Activated T-helper 17 cell treated with anti-CD3 and anti-CD28 coated beads, Interleukin-2, amount 50 U/mL, for 72 hours (primary cell): Measurements from ENCODE around the gene PCF11. TPM values are rescaled to one million over a fixed set of nuclear protein-coding genes. Genes with fewer than 3 reads are reported as not detected.
"Not testable (repeated sequence)": the region's sequence is repeated elsewhere in the genome, so short reads cannot be mapped to it uniquely, and the experiment has no call there.

Experiments used
- ATAC-seq: fragments of 150-1000 bp; cut with Tn5 transposase; replicated peaks from 2 replicates; pipeline ENCODE4 v1.10.0; 2021; ENCODE audit warnings: mild to moderate bottlenecking, moderate library complexity
- H3K27ac Mint-ChIP-seq: one replicate; pipeline ENCODE4 v1.8.0; 2022; ENCODE audit warnings: mixed read lengths
- H3K27me3 Mint-ChIP-seq: one replicate; pipeline ENCODE4 v1.8.0; 2022; ENCODE audit warnings: mixed read lengths
- H3K36me3 Mint-ChIP-seq: one replicate; pipeline ENCODE4 v1.8.0; 2022; ENCODE audit warnings: low read depth, mild to moderate bottlenecking, mixed read lengths
- H3K4me1 Mint-ChIP-seq: one replicate; pipeline ENCODE4 v1.8.0; 2022; ENCODE audit warnings: mixed read lengths
- H3K4me3 Mint-ChIP-seq: one replicate; pipeline ENCODE4 v1.8.0; 2022; ENCODE audit warnings: mild to moderate bottlenecking, mixed read lengths
- H3K9me3 Mint-ChIP-seq: one replicate; pipeline ENCODE4 v1.8.0; 2022; ENCODE audit warnings: mixed read lengths
- total RNA-seq, 2 donors: library from RNA; stranded (reverse); gene quantifications; one replicate each; pipeline ENCODE4 v1.2.3, GENCODE V29; 2022

Gene PCF11
- total RNA-seq = 10 to 100 TPM; 50.1 to 84.8 TPM

GRCh38 chr11:83156996-83157593 is at the start of gene PCF11:
Gene PCF11 (plus strand): TSS chr11:83157131. CDS start chr11:83157440, 309 bp downstream.
- Mint-ChIP-seq H3K4me3 (peak within 1 kb of the TSS; percentile 98), H3K4me1 (peaks cover 22% of the 10 kb centered on the region), H3K27me3 (no peaks in the 10 kb centered on the region), H3K27ac (peak within 1 kb of the TSS; percentile 99), H3K36me3 (peaks cover 57% of the 10 kb centered on the region), H3K9me3 (no peaks in the 10 kb centered on the region)
- peak; percentile 10 for ATAC-seq

- Mint-ChIP-seq H3K36me3 (no peaks in the 10 kb centered on the region), H3K4me3 (no peak overlapping the region), H3K27me3 (peaks cover 3% of the 10 kb centered on the region), H3K4me1 (peaks cover 5% of the 10 kb centered on the region), H3K27ac (no peak overlapping the region), H3K9me3 (no peaks in the 10 kb centered on the region)
- no peak for ATAC-seq
Observed at GRCh38 chr11:83112886-83113285, 44.0 kb upstream of the PCF11 start.

- H3K9me3 Mint-ChIP-seq = no peaks in the 10 kb centered on the region
- peaks cover 3% of the 10 kb centered on the region for H3K27me3 Mint-ChIP-seq
- peaks cover 5% of the 10 kb centered on the region for H3K4me1 Mint-ChIP-seq
- H3K27ac Mint-ChIP-seq = no peak overlapping the region
- ATAC-seq = no peak
- no peaks in the 10 kb centered on the region for H3K36me3 Mint-ChIP-seq
- no peak overlapping the region for H3K4me3 Mint-ChIP-seq
Observed at GRCh38 chr11:83115026-83115425, 41.9 kb upstream of the PCF11 start.

GRCh38 chr11:83115551-83115950 is 41.4 kb upstream of the PCF11 start:
- no peak overlapping the region for H3K27ac Mint-ChIP-seq
- ATAC-seq = no peak
- H3K4me3 Mint-ChIP-seq = peak overlapping the region; percentile 25

GRCh38 chr11:83116015-83116641 is 40.8 kb upstream of the PCF11 start:
- Mint-ChIP-seq H3K27ac (no peak overlapping the region), H3K36me3 (no peaks in the 10 kb centered on the region), H3K4me1 (peaks cover 5% of the 10 kb centered on the region), H3K4me3 (peak overlapping the region; percentile 25), H3K9me3 (no peaks in the 10 kb centered on the region), H3K27me3 (peaks cover 3% of the 10 kb centered on the region)
- no peak for ATAC-seq

More at GRCh38 chr11:83115551-83115950, 41.4 kb upstream of the PCF11 start:
- Mint-ChIP-seq H3K9me3 (no peaks in the 10 kb centered on the region), H3K36me3 (no peaks in the 10 kb centered on the region), H3K4me1 (peaks cover 5% of the 10 kb centered on the region), H3K27me3 (peaks cover 3% of the 10 kb centered on the region)

- Mint-ChIP-seq H3K27me3 (no peaks in the 10 kb centered on the region), H3K4me3 (no peak overlapping the region), H3K36me3 (no peaks in the 10 kb centered on the region), H3K9me3 (no peaks in the 10 kb centered on the region), H3K4me1 (peaks cover 5% of the 10 kb centered on the region), H3K27ac (no peak overlapping the region)
- no peak for ATAC-seq
Observed at GRCh38 chr11:83118814-83119213, 38.1 kb upstream of the PCF11 start.

- Mint-ChIP-seq H3K4me1 (peaks cover 5% of the 10 kb centered on the region), H3K27ac (no peak overlapping the region), H3K9me3 (no peaks in the 10 kb centered on the region), H3K27me3 (no peaks in the 10 kb centered on the region), H3K4me3 (no peak overlapping the region), H3K36me3 (no peaks in the 10 kb centered on the region)
- ATAC-seq = no peak
Observed at GRCh38 chr11:83119216-83119615, 37.7 kb upstream of the PCF11 start.

GRCh38 chr11:83120327-83120726 is 36.6 kb upstream of the PCF11 start:
- H3K9me3 Mint-ChIP-seq = no peaks in the 10 kb centered on the region
- peaks cover 5% of the 10 kb centered on the region for H3K4me1 Mint-ChIP-seq

GRCh38 chr11:83122050-83122449 is 34.9 kb upstream of the PCF11 start:
- H3K27me3 Mint-ChIP-seq = no peaks in the 10 kb centered on the region
- no peaks in the 10 kb centered on the region for H3K9me3 Mint-ChIP-seq
- no peak overlapping the region for H3K4me3 Mint-ChIP-seq
- H3K4me1 Mint-ChIP-seq = no peaks in the 10 kb centered on the region
- H3K36me3 Mint-ChIP-seq = no peaks in the 10 kb centered on the region
- ATAC-seq = no peak
- H3K27ac Mint-ChIP-seq = peak overlapping the region; percentile 21

More at GRCh38 chr11:83120327-83120726, 36.6 kb upstream of the PCF11 start:
- H3K27me3 Mint-ChIP-seq = no peaks in the 10 kb centered on the region
- H3K27ac Mint-ChIP-seq = no peak overlapping the region
- no peaks in the 10 kb centered on the region for H3K36me3 Mint-ChIP-seq
- no peak for ATAC-seq
- no peak overlapping the region for H3K4me3 Mint-ChIP-seq

GRCh38 chr11:83122766-83123165 is 34.2 kb upstream of the PCF11 start:
- ATAC-seq = no peak
- Mint-ChIP-seq H3K9me3 (no peaks in the 10 kb centered on the region), H3K4me1 (no peaks in the 10 kb centered on the region), H3K27me3 (no peaks in the 10 kb centered on the region), H3K36me3 (no peaks in the 10 kb centered on the region), H3K27ac (peak overlapping the region; percentile 21), H3K4me3 (no peak overlapping the region)

- Mint-ChIP-seq H3K27ac (no peak overlapping the region), H3K4me3 (no peak overlapping the region), H3K4me1 (no peaks in the 10 kb centered on the region), H3K27me3 (no peaks in the 10 kb centered on the region), H3K9me3 (no peaks in the 10 kb centered on the region), H3K36me3 (no peaks in the 10 kb centered on the region)
- ATAC-seq = no peak
Observed at GRCh38 chr11:83124636-83125424, 32.1 kb upstream of the PCF11 start.

GRCh38 chr11:83125577-83125976 is 31.4 kb upstream of the PCF11 start:
- no peak overlapping the region for H3K27ac Mint-ChIP-seq
- no peak for ATAC-seq
- no peaks in the 10 kb centered on the region for H3K36me3 Mint-ChIP-seq

GRCh38 chr11:83127310-83127637 is 29.7 kb upstream of the PCF11 start:
- no peaks in the 10 kb centered on the region for H3K4me1 Mint-ChIP-seq
- no peaks in the 10 kb centered on the region for H3K36me3 Mint-ChIP-seq
- ATAC-seq = no peak
- H3K9me3 Mint-ChIP-seq = no peaks in the 10 kb centered on the region
- no peak overlapping the region for H3K27ac Mint-ChIP-seq
- no peaks in the 10 kb centered on the region for H3K27me3 Mint-ChIP-seq
- no peak overlapping the region for H3K4me3 Mint-ChIP-seq

More at GRCh38 chr11:83125577-83125976, 31.4 kb upstream of the PCF11 start:
- Mint-ChIP-seq H3K27me3 (no peaks in the 10 kb centered on the region), H3K9me3 (no peaks in the 10 kb centered on the region), H3K4me1 (no peaks in the 10 kb centered on the region), H3K4me3 (no peak overlapping the region)

- Mint-ChIP-seq H3K27me3 (no peaks in the 10 kb centered on the region), H3K9me3 (no peaks in the 10 kb centered on the region), H3K4me3 (no peak overlapping the region), H3K4me1 (no peaks in the 10 kb centered on the region), H3K27ac (no peak overlapping the region), H3K36me3 (no peaks in the 10 kb centered on the region)
- no peak for ATAC-seq
Observed at GRCh38 chr11:83132191-83132590, 24.7 kb upstream of the PCF11 start.

- ATAC-seq, H3K4me1 Mint-ChIP-seq, H3K27ac Mint-ChIP-seq, H3K36me3 Mint-ChIP-seq, H3K9me3 Mint-ChIP-seq, H3K4me3 Mint-ChIP-seq, H3K27me3 Mint-ChIP-seq: not testable (repeated sequence)
Observed at GRCh38 chr11:83133266-83133665, 23.7 kb upstream of the PCF11 start.
